ENCODE data around the gene PFKFB3. TPM values are rescaled to one million over a fixed set of nuclear protein-coding genes. Genes with fewer than 3 reads are reported as not detected.

The PFKFB3 gene
- total RNA-seq, 1 experiment from 2014 or later: 43.6 TPM

Small RNA genes lying within 50 kb of the gene (small RNA-seq; reads per million reads assigned to genes)
- gene RF00019: not detected

Other genes starting within 250 kb of the PFKFB3 start
- not detected in 2 replicates for gene IL15RA, start 225.4 kb upstream of the PFKFB3 start, total RNA-seq (2014; rRNA removed; shearing (Covaris generic); ENCODE audit: low replicate concordance)
- 1.6 TPM in 1 of 2 replicates, not detected in the other for gene IL2RA, start 140.6 kb upstream of the PFKFB3 start, total RNA-seq (2014; rRNA removed; shearing (Covaris generic); ENCODE audit: low replicate concordance)
- 72.5 and 96.5 TPM in 2 replicates for gene RBM17, start 113.9 kb upstream of the PFKFB3 start, total RNA-seq (2014; rRNA removed; shearing (Covaris generic); ENCODE audit: low replicate concordance)

All from Karpas-422 (cell line).